ENCODE data around the gene IP6K2. TPM values are rescaled to one million over a fixed set of nuclear protein-coding genes. Genes with fewer than 3 reads are reported as not detected.

IP6K2 gene
- total and polyA plus RNA-seq, 2 of the 8 experiments (the other 6 are each of a cell fraction or from before 2014, with no cell fraction given), result 95.8 to 144 TPM

DNA sequence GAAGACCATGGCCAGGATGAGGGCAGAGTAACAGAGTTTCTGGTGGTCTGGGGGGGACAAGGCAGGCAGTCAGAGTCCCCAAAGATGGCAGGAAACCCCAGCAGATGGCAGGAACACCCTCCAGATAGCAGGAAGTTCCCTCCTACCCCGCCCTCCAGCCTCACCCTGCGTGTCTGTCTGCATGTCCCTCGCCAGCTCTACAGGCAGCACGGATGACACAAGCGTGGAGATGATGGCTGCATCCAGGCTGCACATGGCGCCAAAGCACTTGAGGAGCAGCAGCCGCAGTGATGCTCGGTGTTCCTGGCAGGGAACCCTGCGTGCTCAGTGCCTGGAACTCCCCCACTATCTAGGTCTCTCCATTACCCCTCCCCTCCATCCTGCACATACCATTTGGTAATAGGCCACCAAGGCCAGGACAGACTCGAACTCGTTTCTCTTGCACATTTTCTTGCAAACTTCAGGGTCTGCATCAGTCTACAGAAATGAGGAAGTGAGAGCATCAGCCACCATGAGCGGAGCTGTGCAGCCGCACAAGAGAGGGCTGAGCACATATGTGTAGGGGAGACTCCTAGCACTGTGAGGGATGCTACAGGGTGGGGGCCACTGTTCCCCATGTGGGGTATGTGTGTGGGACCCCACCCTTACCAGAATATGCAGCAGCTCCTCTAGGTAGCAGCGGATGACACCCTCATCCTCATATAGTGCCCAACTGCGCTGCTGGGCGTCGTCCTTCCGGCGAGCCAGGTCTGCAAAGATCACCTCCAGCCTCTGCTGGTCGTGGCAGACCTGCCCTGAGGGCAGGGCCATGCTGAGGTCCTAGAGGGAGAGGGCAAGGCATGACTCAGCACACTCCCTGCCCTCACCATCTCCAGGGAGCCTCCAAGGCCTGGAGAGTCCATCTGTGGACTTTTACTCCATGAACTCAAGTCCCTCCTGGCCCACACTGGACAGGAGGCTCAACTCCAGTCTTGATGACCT, 37.3 kb downstream of the IP6K2 start (continued):
- TF ChIP-seq SIN3A (conservative IDR thresholded peaks at IDR 0.05 in 1 of 2, IDR thresholded peaks at IDR 0.05 in 1 of 2; ENCODE audit: low read depth in 1 of 2, low read length in 2 of 2) (no peak), KDM1A (IDR thresholded peaks at IDR 0.05; ENCODE audit: borderline replicate concordance, low read length) (no peak), E2F6 (IDR thresholded peaks at IDR 0.05) (no peak), FOSL1 (IDR thresholded peaks at IDR 0.05; ENCODE audit: insufficient read depth, low read depth, low read length) (no peak), EGR1 (IDR thresholded peaks at IDR 0.05; ENCODE audit: borderline replicate concordance, low read depth, low read length) (no peak), SP1 (IDR thresholded peaks at IDR 0.05; ENCODE audit: low read depth, low read length) (no peak)
